ENCODE data around the gene STMN3. TPM values are rescaled to one million over a fixed set of nuclear protein-coding genes. Genes with fewer than 3 reads are reported as not detected.

The STMN3 gene
- 10 to 100 TPM; 21.2 to 24.5 TPM for total RNA-seq

- Histone ChIP-seq H3K4me1 (replicated peaks) (peaks cover 3% of the 10 kb centered on the region), H3K9me3 (no peaks in the 10 kb centered on the region), H3K27ac (peak within 1 kb of the TSS; percentile 9 to 53), H3K27me3 (replicated peaks; ENCODE audit: insufficient read depth) (no peaks in the 10 kb centered on the region), H3K4me3 (peak within 1 kb of the TSS; percentile 45 to 57), H3K36me3 (no peaks in the 10 kb centered on the region)
- TF ChIP-seq POLR2A (IDR thresholded peaks at IDR 0.05) (no peak), POLR2AphosphoS5 (IDR thresholded peaks at IDR 0.05) (peak; percentile 51), CTCF (IDR thresholded peaks at IDR 0.05) (no peak)
- WGBS, result 1% methylated on average over 37 of the region's 73 CpGs
- intact Hi-C loops (cut with DNase I), result no loop called here
- DNase-seq (ENCODE audit: low spot score), result peak; percentile 80
These were observed at the start of gene STMN3 for GRCh38 chr20:63653041-63653973. STMN3 (minus strand) TSS chr20:63653424; CDS start chr20:63653345, 79 bp downstream.

GRCh38 chr20:63702036-63702665 lies 48.9 kb upstream of the STMN3 start:
- Histone ChIP-seq H3K27ac (no peak overlapping the region), H3K4me3 (no peak overlapping the region), H3K4me1 (replicated peaks) (peaks cover 10% of the 10 kb centered on the region), H3K9me3 (no peaks in the 10 kb centered on the region), H3K36me3 (peaks cover 0 to 23% of the 10 kb centered on the region in 2 donors), H3K27me3 (replicated peaks; ENCODE audit: insufficient read depth) (no peaks in the 10 kb centered on the region)
- 88% methylated on average over 16 of the region's 16 CpGs for WGBS
- TF ChIP-seq POLR2AphosphoS5 (IDR thresholded peaks at IDR 0.05), result no peak
- intact Hi-C loops (cut with DNase I), result no loop called here
- no peak for DNase-seq (ENCODE audit: low spot score)

GRCh38 chr20:63701329-63702035 lies 48.3 kb upstream of the STMN3 start:
- Histone ChIP-seq H3K27me3 (replicated peaks; ENCODE audit: insufficient read depth) (no peaks in the 10 kb centered on the region), H3K4me3 (no peak overlapping the region), H3K9me3 (no peaks in the 10 kb centered on the region), H3K27ac (no peak overlapping the region), H3K36me3 (peaks cover 0 to 23% of the 10 kb centered on the region in 2 donors), H3K4me1 (replicated peaks) (peaks cover 8% of the 10 kb centered on the region)
- DNase-seq (ENCODE audit: low spot score), result no peak
- TF ChIP-seq POLR2A (IDR thresholded peaks at IDR 0.05) (no peak), POLR2AphosphoS5 (IDR thresholded peaks at IDR 0.05) (no peak), CTCF (IDR thresholded peaks at IDR 0.05) (no peak)
- intact Hi-C loops (cut with DNase I), result no loop called here
- 85% methylated on average over 11 of the region's 14 CpGs for WGBS

- WGBS, result 79% methylated on average over 5 of the region's 5 CpGs
- intact Hi-C loops (cut with DNase I), result no loop called here
- Histone ChIP-seq H3K4me3 (no peak overlapping the region), H3K36me3 (peaks cover 0 to 22% of the 10 kb centered on the region in 2 donors), H3K9me3 (no peaks in the 10 kb centered on the region), H3K27ac (no peak overlapping the region), H3K27me3 (replicated peaks; ENCODE audit: insufficient read depth) (no peaks in the 10 kb centered on the region), H3K4me1 (replicated peaks) (peaks cover 7% of the 10 kb centered on the region)
- DNase-seq (ENCODE audit: low spot score), result no peak
- TF ChIP-seq POLR2A (IDR thresholded peaks at IDR 0.05) (no peak), CTCF (IDR thresholded peaks at IDR 0.05) (no peak), POLR2AphosphoS5 (IDR thresholded peaks at IDR 0.05) (no peak)
These were observed 47.8 kb upstream of the STMN3 start for GRCh38 chr20:63701051-63701328.
